GM12878 (cell line): ENCODE data around the gene CTDP1. TPM values are rescaled to one million over a fixed set of nuclear protein-coding genes. Genes with fewer than 3 reads are reported as not detected.

ENCODE experiments used
- ATAC-seq: fragments of 200-7000 bp; cut with Tn5 transposase; 3 replicates; pipeline ENCODE4 v1.9.1; 2020; ENCODE audit warnings: mild to moderate bottlenecking, moderate library complexity
- BruUV-seq: library from RNA; stranded (reverse); fragments of 400-500 nt; replicated peaks from 2 replicates; lab custom pipeline; 2021; lab: Mats Ljungman, UMichigan
- CTCF ChIA-PET: fragments of 300-600 bp; sonication (Branson Sonifier 250); formaldehyde crosslinking; extraction: SDS; loops from one replicate; lab custom pipeline; 2021; ENCODE audit warnings: inconsistent platforms; lab: Yijun Ruan, JAX
- POLR2A ChIA-PET: fragments of 350-600 bp; formaldehyde crosslinking; extraction: SDS; loops from one replicate; lab custom pipeline; 2021; ENCODE audit warnings: inconsistent platforms; lab: Charles Lee
- RAD21 ChIA-PET: fragments of 300-600 bp; sonication (Branson Sonifier 250); formaldehyde crosslinking; loops from one replicate; lab custom pipeline; 2023; ENCODE audit warnings: antibody characterized with exemption; ENCODE audit not compliant: unreplicated experiment; lab: Charles Lee
- SMC1A ChIA-PET: fragments of 300-600 bp; sonication (Branson Sonifier 250); formaldehyde crosslinking; loops from one replicate; lab custom pipeline; 2023; ENCODE audit not compliant: unreplicated experiment, uncharacterized antibody; lab: Charles Lee
- DNase-seq: peaks from one replicate; pipeline ENCODE4 v3.0.0-alpha.2; 2011; ENCODE audit warnings: low read depth, low spot score
- FAIRE-seq: peaks from 3 replicates; lab custom pipeline; 2011; peaks lifted over from hg19 to GRCh38; lab: Jason Lieb, UNC
- H2AFZ ChIP-seq: 2 replicates; pipeline ENCODE4 v1.6.0; 2011; ENCODE audit warnings: low read depth, low read length, control low read depth; ENCODE audit not compliant: control insufficient read depth
- H3K27ac ChIP-seq: 2 replicates; pipeline ENCODE4 v1.5.1; 2011; ENCODE audit warnings: control low read depth; ENCODE audit not compliant: control insufficient read depth, insufficient read depth
- H3K27me3 ChIP-seq, 2 experiments: replicated peaks in 1 of 2; 2 replicates each; pipeline versions ENCODE4 v1.6.0 to v1.6.1; 2011; ENCODE audit warnings: low read length in 1 of 2; ENCODE audit not compliant: control insufficient read depth in 2 of 2, insufficient read depth in 2 of 2
- H3K36me3 ChIP-seq, 2 experiments: 2 replicates each; pipeline ENCODE4 v1.5.1; 2011; ENCODE audit warnings: low read length in 1 of 2; ENCODE audit not compliant: control insufficient read depth in 2 of 2, insufficient read depth in 2 of 2
- H3K4me1 ChIP-seq: 2 replicates; pipeline ENCODE4 v1.6.1; 2011; ENCODE audit warnings: mild to moderate bottlenecking, low read length, moderate library complexity, mixed read lengths; ENCODE audit not compliant: control insufficient read depth, insufficient read depth
- H3K4me2 ChIP-seq: 2 replicates; pipeline ENCODE4 v1.6.0; 2011; ENCODE audit warnings: control low read depth; ENCODE audit not compliant: control insufficient read depth, insufficient read depth
- H3K4me3 ChIP-seq: fragments of 200-600 bp; sonication (generic); 2 replicates; pipeline ENCODE4 v1.5.1; 2016
- H3K79me2 ChIP-seq: 2 replicates; pipeline ENCODE4 v1.6.0; 2011; ENCODE audit warnings: low read length; ENCODE audit not compliant: control insufficient read depth, insufficient read depth
- H3K9ac ChIP-seq: 2 replicates; pipeline ENCODE4 v1.8.0; 2011; ENCODE audit warnings: low read length, control low read depth, mixed read lengths; ENCODE audit not compliant: control insufficient read depth, insufficient read depth
- H3K9me3 ChIP-seq: replicated peaks from 3 replicates; pipeline ENCODE4 v1.5.1; 2011; ENCODE audit warnings: mild to moderate bottlenecking, low read length; ENCODE audit not compliant: control insufficient read depth, insufficient read depth
- H4K20me1 ChIP-seq: 2 replicates; pipeline ENCODE4 v1.6.0; 2011; ENCODE audit not compliant: control insufficient read depth, insufficient read depth
- BCL3 ChIP-seq: IDR thresholded peaks from 2 replicates; pipeline ENCODE4 v1.6.1; 2011; ENCODE audit warnings: borderline replicate concordance, low read depth, mild to moderate bottlenecking, moderate library complexity, low read length; ENCODE audit not compliant: insufficient read depth, poor library complexity, severe bottlenecking
- CHD2 ChIP-seq: IDR thresholded peaks from 2 replicates; pipeline ENCODE4 v1.6.1; 2011; ENCODE audit warnings: low read depth, low read length, improper control_type of control experiment, borderline replicate concordance
- IKZF2 ChIP-seq, 2 experiments: fragments of 450-650 bp; IDR thresholded peaks; 2 replicates each; pipeline ENCODE4 v1.6.1; 2017; ENCODE audit warnings: mild to moderate bottlenecking in 2 of 2, moderate library complexity in 2 of 2
- PAX5 ChIP-seq: IDR thresholded peaks from 2 replicates; pipeline ENCODE4 v1.6.1; 2011; ENCODE audit warnings: low read depth, low read length, borderline replicate concordance
- WGBS: methylation state at CpG from one replicate; pipeline ENCODE4 v1.1.6; 2016; ENCODE audit warnings: low lambda C conversion rate; ENCODE audit not compliant: insufficient replicate concordance, insufficient coverage; ENCODE audit errors: missing lambda C conversion rate; 5-methylcytosine and 5-hydroxymethylcytosine counted together
- in situ Hi-C: fragments of 300-500 bp; cut with MboI; formaldehyde crosslinking; loops from 9 replicates; pipeline ENCODE4 v1.14.3; 2018; ENCODE audit warnings: mixed read lengths
- intact Hi-C: fragments of 100-400 bp; cut with micrococcal nuclease; formaldehyde crosslinking; loops from one replicate; pipeline ENCODE4 v1.14.2; 2022; ENCODE audit not compliant: unreplicated experiment
- polyA plus RNA-seq, 11 experiments: library from polyadenylated mRNA; depleted of rRNA in 4 of 11; unstranded in 6 of 11; stranded (reverse) in 5 of 11; fragments of >200 nt; fragmentation: Nextera tagmentation in 4 of 11; fragmentation: Illumina TruSeq in 1 of 11; extraction: Ambion mirVana in 4 of 11; extraction: Trizol in 1 of 11; gene quantifications; 1 replicate in 1 of 11; 2 replicates in 10 of 11; pipeline versions ENCODE4 v1.2.1 to v1.2.3, GENCODE V29; 2011 to 2016; ENCODE audit warnings: inconsistent platforms in 2 of 11, missing spikeins in 2 of 11, low read depth in 1 of 11
- total RNA-seq, 4 experiments: library from RNA; depleted of rRNA in 3 of 4; stranded (reverse); fragments of >200 nt in 3 of 4; fragmentation: Illumina TruSeq in 1 of 4; extraction: Trizol in 1 of 4; gene quantifications; 2 replicates each; pipeline versions ENCODE4 v1.2.1 to v1.2.3, GENCODE V29; 2013 to 2021

Gene CTDP1
- total and polyA plus RNA-seq, 10 of the 15 experiments (the other 5 are each of a cell fraction or from before 2014, with no cell fraction given) = 0.32 to 31.3 (median 8.8) TPM

GRCh38 chr18:79690586-79691482, 11.2 kb downstream of the CTDP1 start:
- CTCF ChIA-PET = interaction anchor here (0.8 kb wide), 1 partner anchor 10 kb away, joined by 3 read pairs; no protein-coding TSS in a partner anchor
- no peak overlapping the region for H3K27ac ChIP-seq
- no TSS peak for BruUV-seq
- no peaks in the 10 kb centered on the region for H3K4me1 ChIP-seq
- no peak overlapping the region for H3K4me2 ChIP-seq
- H3K4me3 ChIP-seq = no peak overlapping the region
- no peak overlapping the region for H3K9ac ChIP-seq
- RAD21 ChIA-PET = no interaction called here
- POLR2A ChIA-PET = no interaction called here
- H2AFZ ChIP-seq = no peak overlapping the region
- TF ChIP-seq BCL3 (peak; percentile 59), IKZF2 (IDR thresholded peaks at IDR 0.05) (no peak), CHD2 (no peak), PAX5 (no peak)
- DNase-seq (no peak), FAIRE-seq (no peak), ATAC-seq (peak; percentile 55)
- SMC1A ChIA-PET = no interaction called here
- peaks cover 14% of the 10 kb centered on the region for H3K79me2 ChIP-seq
- peaks cover 3 to 6% of the 10 kb centered on the region in 2 experiments; a peak in 2 of 4 replicates for H3K36me3 ChIP-seq
- no peaks in the 10 kb centered on the region; the same call in 1 of the 2 replicates for H4K20me1 ChIP-seq
- no peaks in the 10 kb centered on the region for H3K9me3 ChIP-seq
- 77% methylated on average over 33 of the region's 33 CpGs for WGBS
- in situ Hi-C loops (no loop called here), intact Hi-C loops (no loop called here)
- no peaks in the 10 kb centered on the region for H3K27me3 ChIP-seq
